Measurements from ENCODE around the gene PTPRN2.
A peak's percentile ranks its signal among the peaks of the same experiment; 100 is the strongest.
"Not testable (repeated sequence)": the region's sequence is repeated elsewhere in the genome, so short reads cannot be mapped to it uniquely, and the experiment has no call there.

PTPRN2 gene

DNA sequence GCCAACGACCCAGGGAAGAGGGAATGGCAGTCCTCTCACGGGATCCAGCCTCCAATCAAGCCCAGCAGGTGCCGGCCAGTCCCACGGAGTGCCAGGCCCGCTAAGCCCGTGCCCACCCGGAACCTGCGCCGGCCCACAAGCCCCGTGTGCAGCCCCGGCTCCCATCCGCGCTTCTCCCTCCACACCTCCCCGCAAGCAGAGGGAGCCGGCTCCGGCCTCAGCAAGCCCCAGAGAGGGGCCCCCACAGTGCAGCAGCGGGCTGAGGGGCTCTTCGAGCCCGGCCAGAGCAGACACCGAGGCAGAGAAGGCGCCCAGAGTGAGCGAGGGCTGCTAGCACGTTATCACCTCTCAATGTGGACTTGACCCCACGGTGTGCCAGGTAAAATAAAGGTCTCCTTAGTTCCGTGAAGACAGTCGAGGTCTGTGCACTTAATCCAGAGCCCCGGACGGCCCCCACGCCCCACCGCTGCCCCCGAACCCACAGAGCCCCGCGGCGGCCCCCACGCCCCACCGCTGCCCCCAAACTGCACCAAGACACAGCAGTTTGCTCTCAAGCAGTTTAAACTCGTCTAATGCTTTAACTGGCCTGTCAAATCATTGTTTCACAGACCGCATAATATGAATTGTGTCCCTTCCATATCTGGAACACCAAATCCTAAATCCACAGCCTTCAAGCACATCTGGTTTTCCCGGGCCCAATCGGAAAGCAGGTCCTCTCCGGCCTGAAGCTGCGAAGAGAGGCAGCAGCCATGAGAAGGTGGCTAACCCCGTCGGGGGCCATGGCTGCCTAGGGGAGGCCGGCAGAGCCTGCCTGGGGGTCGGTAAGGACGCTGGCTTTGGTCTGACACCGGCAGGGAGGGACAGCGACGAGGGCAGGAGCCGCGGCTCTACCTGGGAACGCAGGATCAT is 307.8 kb downstream of the PTPRN2 start:
- no peak for DNase-seq (ENCODE audit: low read depth in 1 of 2, low spot score in 1 of 2)
- no peak for TF ChIP-seq JUND (IDR thresholded peaks at IDR 0.05; ENCODE audit: low read depth)
- in situ Hi-C loops (cut with HindIII; ENCODE audit: low pct_unique_long_range_greater_than_20kb, low sequenced_read_pairs) = no loop called here

DNA sequence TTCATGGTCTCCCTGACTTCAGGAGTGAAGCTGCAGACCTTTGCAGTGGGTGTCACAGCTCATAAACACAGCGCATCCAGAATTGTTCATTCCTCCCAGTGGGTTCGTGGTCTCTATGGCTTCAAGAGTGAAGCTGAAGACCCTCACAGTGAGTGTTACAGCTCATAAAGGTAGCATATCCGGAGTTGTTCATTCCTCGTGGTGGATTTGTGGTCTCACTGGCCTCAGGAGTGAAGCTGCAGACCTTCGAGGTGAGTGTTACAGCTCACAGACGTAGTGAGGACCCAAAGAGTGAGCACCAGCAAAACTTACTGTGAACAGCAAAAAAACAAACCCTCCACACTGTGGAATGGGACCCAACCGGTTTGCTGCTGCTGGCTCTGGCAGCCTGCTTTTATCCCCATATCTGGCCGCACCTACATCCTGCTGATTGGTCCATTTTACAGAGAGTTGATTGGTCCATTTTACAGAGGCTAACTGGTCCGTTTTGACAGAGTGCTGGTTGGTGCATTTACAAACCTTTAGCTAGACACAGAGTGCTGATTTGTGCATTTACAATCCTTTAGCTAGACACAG is 308.8 kb downstream of the PTPRN2 start:
- in situ Hi-C loops (cut with HindIII; ENCODE audit: low pct_unique_long_range_greater_than_20kb, low sequenced_read_pairs) = no loop called here
- peak in 1 of 2 experiments; percentile 68 for DNase-seq (ENCODE audit: low read depth in 1 of 2, low spot score in 1 of 2)
- TF ChIP-seq JUND (IDR thresholded peaks at IDR 0.05; ENCODE audit: low read depth) = no peak

DNA sequence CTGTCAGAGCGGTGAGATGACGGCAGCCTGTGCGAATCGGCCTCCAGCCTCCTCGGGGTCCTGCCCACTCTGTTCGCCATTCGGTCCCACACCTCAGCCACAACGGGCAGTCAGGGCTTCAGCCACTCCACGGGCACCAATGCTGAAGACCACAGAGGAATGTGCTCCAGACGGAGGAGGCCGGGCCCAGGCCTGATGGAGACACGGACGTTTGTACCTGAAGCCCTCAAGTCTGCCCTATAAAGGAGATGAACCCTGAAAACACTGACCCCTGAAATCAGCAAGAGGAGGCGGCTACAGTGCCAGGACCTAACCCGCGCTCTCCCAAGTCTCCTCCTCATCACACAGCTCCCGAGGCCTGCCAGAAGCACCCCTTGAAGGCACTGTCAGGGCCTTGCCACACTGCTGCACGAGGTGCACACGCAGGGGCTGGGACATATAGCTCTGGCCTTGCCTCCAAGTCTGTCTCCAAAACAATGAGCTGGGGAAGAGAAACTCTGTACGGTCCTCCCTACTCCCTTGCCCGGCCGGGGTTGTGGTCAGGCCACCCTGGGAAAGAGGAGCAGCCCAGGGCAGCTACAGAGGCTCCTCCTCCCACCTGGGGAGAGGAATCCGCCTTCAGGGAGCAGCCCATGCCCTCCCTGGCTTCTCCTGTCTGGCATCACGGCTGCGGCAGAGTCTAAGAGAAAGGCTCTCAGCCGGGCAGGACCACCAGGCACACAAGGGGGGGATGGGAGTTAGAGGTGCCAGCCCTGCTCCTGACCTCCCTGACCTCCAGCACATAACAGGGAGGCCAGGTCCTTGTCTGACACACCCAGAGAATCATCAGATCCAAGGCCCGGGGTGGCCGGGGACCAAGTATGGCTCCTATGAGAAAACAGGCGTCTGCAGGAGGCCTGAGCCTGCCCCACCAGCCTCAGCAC is 310.1 kb downstream of the PTPRN2 start:
- TF ChIP-seq JUND (IDR thresholded peaks at IDR 0.05; ENCODE audit: low read depth) = no peak
- no peak for DNase-seq (ENCODE audit: low read depth in 1 of 2, low spot score in 1 of 2)
- in situ Hi-C loops (cut with HindIII; ENCODE audit: low pct_unique_long_range_greater_than_20kb, low sequenced_read_pairs) = no loop called here

DNA sequence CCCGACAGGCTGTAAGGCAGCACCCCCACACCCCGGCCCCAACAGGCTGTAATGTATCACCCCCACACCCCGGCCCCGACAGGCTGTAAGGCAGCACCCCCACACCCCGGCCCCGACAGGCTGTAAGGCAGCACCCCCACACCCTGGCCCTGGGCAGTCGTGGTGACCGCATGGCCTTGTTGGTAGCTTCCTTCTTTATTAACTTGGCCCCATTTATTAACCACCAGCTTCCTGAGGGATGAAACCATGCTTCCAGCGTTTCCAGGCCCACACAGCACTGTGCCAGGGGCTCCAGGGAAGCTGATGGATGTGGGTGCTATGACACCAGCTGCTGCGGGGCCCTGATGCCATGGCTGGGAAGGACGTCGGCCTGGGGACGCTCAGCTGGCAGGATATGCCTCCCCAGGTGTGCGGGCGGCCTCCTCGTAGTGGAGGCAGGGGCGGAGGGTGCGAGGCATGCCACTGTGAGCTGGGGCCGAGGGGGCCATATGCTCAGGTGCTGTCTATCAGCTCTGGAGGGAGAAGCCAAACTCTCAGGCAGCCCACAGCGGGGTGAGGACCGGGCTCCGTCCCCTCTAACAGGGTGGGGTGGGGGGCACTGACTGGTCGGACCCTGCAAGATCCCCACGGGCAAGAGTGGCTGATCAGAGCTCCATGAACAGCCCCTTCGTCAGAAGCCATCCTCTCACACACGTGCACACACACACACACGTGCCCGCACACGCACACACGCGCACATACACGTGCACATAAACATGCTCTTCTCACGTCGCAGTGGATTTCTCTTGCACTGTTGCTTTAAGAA is 311.0 kb downstream of the PTPRN2 start:
- no peak for TF ChIP-seq JUND (IDR thresholded peaks at IDR 0.05; ENCODE audit: low read depth)
- in situ Hi-C loops (cut with HindIII; ENCODE audit: low pct_unique_long_range_greater_than_20kb, low sequenced_read_pairs) = no loop called here
- DNase-seq (ENCODE audit: low read depth in 1 of 2, low spot score in 1 of 2) = no peak

DNA sequence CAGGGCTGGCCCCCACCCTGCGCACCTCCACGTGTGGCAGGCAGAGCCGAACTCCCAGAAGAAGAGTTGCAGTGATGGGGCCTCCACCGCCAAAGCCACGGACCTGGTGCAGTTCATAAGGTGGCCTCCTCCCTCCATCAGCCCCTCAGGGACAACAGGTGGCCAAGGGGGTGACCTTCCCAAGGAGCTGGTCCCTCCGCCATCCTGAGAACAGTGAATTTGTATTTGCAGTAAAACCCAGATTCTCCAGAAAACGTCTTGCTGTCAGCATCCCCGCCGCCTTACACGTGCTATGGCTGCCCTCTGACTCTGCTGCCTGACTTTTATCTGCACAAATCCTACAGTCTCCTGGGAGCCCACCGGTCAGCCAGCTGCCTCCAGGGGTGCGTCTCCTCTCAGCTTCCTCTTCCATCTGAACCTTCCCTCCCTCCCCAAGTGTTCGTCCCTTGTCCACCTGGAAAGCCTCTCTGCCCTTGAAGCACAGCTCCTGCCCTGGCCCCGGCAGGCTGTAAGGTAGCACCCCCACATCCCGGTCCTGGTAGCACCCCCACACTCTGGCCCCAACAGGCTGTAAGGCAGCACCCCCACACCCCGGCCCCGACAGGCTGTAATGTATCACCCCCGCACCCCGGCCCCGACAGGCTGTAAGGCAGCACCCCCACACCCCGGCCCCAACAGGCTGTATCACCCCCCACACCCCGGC is 311.8 kb downstream of the PTPRN2 start:
- in situ Hi-C loops (cut with HindIII; ENCODE audit: low pct_unique_long_range_greater_than_20kb, low sequenced_read_pairs) = no loop called here

DNA sequence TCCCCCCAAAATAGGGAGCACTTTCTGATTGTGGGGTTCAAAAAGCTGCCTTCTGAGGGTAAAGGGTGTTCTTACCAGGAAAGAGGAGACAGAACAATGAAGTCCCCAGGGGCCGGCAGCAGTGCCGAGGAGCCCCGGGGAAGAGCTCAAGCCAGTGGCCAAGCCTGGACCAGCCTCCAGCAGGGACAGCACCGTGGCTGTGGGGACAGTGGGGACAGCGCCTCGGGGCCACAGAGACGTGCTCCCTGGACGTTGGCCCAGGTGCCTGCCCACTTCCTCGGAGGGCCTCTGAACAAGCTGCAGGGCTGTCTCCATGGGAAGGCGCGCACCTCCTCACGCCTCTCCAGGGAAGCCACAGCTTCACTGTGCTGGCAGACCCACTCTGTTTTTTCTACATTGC is 312.6 kb downstream of the PTPRN2 start:
- in situ Hi-C loops (cut with HindIII; ENCODE audit: low pct_unique_long_range_greater_than_20kb, low sequenced_read_pairs) = no loop called here
- DNase-seq (ENCODE audit: low read depth in 1 of 2, low spot score in 1 of 2) = no peak
- no peak for TF ChIP-seq JUND (IDR thresholded peaks at IDR 0.05; ENCODE audit: low read depth)

More for the DNA sequence above, 311.8 kb downstream of the PTPRN2 start:
- TF ChIP-seq JUND (IDR thresholded peaks at IDR 0.05; ENCODE audit: low read depth) = no peak
- no peak for DNase-seq (ENCODE audit: low read depth in 1 of 2, low spot score in 1 of 2)

DNA sequence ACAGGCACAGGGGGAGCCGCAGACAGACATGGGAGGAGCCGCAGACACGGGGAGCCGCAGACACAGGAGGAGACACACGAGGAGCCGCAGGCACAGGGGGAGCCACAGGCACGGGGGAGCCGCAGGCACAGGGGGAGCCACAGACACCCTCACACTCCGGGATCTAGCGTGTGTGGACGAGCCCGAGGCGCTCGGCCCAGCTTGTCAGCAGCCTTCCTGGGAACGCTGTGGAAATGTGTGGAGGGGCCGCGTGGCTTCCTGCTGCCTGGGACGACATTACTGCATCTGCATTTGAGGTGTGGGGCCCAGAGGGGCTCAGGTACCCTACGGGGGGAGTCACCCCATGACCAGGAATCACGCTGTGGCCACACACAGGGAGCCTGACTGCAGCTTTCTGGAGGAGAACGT is 313.2 kb downstream of the PTPRN2 start:
- no peak for DNase-seq (ENCODE audit: low read depth in 1 of 2, low spot score in 1 of 2)
- TF ChIP-seq JUND (IDR thresholded peaks at IDR 0.05; ENCODE audit: low read depth) = no peak
- in situ Hi-C loops (cut with HindIII; ENCODE audit: low pct_unique_long_range_greater_than_20kb, low sequenced_read_pairs) = no loop called here

DNA sequence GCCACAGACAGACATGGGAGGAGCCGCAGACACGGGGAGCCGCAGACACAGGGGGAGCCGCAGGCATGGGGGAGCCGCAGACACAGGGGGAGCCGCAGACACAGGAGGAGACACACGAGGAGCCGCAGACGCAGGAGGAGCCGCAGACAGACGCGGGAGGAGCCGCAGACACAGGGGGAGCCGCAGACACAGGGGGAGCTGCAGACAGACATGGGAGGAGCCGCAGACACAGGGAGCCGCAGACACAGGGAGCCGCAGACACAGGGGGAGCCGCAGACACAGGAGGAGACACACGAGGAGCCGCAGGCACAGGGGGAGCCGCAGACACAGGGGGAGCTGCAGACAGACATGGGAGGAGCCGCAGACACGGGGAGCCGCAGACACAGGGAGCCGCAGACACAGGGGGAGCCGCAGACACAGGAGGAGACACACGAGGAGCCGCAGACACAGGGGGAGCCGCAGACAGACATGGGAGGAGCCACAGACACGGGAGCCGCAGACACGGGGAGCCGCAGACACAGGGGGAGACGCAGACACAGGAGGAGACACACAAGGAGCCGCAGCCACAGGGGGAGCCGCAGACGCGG is 313.8 kb downstream of the PTPRN2 start:
- in situ Hi-C loops (cut with HindIII; ENCODE audit: low pct_unique_long_range_greater_than_20kb, low sequenced_read_pairs); DNase-seq (ENCODE audit: low read depth in 1 of 2, low spot score in 1 of 2): not testable (repeated sequence)

DNA sequence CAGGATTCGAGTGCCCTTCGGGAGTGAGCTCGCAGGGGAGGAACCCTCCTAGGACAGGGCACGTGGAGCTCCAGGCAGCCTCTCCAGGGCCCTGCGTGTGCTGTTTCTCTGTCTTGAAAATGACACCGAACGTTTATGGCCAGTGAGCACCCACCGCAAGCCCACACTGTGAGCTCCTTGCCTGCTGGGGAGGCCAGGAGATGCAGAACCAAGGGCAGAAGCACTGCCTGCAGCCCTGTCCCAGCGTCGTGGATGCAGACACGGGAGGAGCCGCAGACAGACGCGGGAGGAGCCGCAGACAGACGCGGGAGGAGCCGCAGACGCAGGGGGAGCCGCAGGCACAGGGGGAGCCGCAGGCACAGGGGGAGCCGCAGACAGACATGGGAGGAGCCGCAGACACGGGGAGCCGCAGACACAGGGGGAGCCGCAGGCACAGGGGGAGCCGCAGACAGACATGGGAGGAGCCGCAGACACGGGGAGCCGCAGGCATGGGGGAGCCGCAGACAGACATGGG is 314.4 kb downstream of the PTPRN2 start:
- no peak for DNase-seq (ENCODE audit: low read depth in 1 of 2, low spot score in 1 of 2)
- in situ Hi-C loops (cut with HindIII; ENCODE audit: low pct_unique_long_range_greater_than_20kb, low sequenced_read_pairs) = no loop called here
- TF ChIP-seq JUND (IDR thresholded peaks at IDR 0.05; ENCODE audit: low read depth) = no peak

DNA sequence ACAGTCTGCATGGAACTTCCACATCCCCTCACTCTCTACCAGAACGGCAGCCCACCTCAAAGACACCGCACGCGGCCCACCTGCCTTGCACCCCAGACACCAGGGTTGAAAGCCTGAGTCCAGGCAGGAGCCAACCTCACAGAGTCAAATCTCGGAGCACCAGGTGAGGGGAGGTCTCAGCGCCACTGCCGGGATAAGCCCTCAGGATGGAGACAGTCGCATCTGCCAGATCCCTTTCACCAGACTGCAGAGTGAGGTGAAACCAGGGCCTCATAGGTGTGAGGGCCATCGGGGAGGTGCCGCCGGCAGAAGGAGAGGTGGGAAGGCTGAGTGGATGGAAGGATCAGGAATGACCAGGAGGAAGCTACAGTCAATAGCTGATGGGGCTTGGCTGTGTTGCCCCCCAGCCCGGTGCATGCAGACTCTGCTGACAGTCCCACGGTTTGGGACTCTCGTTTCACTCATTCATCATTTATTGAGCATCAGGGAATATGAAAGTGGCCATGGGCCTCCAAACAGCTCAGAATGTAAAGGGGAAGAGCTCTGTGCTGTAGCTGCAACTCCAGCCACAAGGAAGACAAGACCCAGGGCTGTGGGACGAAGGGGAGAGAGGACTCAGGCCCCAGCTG is 315.0 kb downstream of the PTPRN2 start:
- TF ChIP-seq JUND (IDR thresholded peaks at IDR 0.05; ENCODE audit: low read depth) = no peak
- no peak for DNase-seq (ENCODE audit: low read depth in 1 of 2, low spot score in 1 of 2)
- in situ Hi-C loops (cut with HindIII; ENCODE audit: low pct_unique_long_range_greater_than_20kb, low sequenced_read_pairs) = no loop called here

Measured in T47D (cell line).